ENCODE measurements around the gene GLTP. TPM values are rescaled to one million over a fixed set of nuclear protein-coding genes. Genes with fewer than 3 reads are reported as not detected.
A peak's percentile ranks its signal among the peaks of the same experiment; 100 is the strongest.

The GLTP gene
- total and polyA plus RNA-seq, 2 of the 4 experiments (the other 2 are of a cell fraction), result 34.4 to 58.4 TPM

- Histone ChIP-seq H3K9me1 (ENCODE audit: insufficient read depth, low read length) (peaks cover 3% of the 10 kb centered on the region; the same call in 1 of the 2 replicates), H2BK5ac (ENCODE audit: low read depth, low read length, poor library complexity, severe bottlenecking) (no peak overlapping the region), H4K8ac (ENCODE audit: low read depth in 2 of 2, low read length in 2 of 2) (no peak overlapping the region), H3K9ac (ENCODE audit: low read depth, low read length) (no peak overlapping the region), H2BK15ac (ENCODE audit: low read depth, low read length) (no peak overlapping the region), H3K27ac (ENCODE audit: insufficient read depth, low read length) (no peak overlapping the region), H3K4ac (ENCODE audit: low read depth, low read length) (no peak overlapping the region), H2BK20ac (ENCODE audit: low read depth, low read length) (no peak overlapping the region), H3K4me1 (ENCODE audit: control insufficient read depth, insufficient read depth, low read length) (no peaks in the 10 kb centered on the region), H3K56ac (ENCODE audit: extremely low read depth, insufficient read depth, low read length) (no peak overlapping the region), H4K91ac (ENCODE audit: insufficient read depth, low read depth, low read length) (no peak overlapping the region), H2AFZ (replicated peaks; ENCODE audit: low read length, poor library complexity) (no peak overlapping the region), H2AK5ac (ENCODE audit: low read depth, low read length) (no peak overlapping the region), H3K4me3 (ENCODE audit: insufficient read depth, low read depth, low read length) (no peak overlapping the region), H3K36me3 (ENCODE audit: control insufficient read depth, insufficient read depth, low read length) (no peaks in the 10 kb centered on the region), H3K79me1 (ENCODE audit: low read depth in 1 of 2, low read length in 2 of 2) (no peaks in the 10 kb centered on the region), H3K27me3 (ENCODE audit: control insufficient read depth, insufficient read depth, low read length) (no peaks in the 10 kb centered on the region), H3K4me2 (ENCODE audit: low read depth, low read length) (no peak overlapping the region), H3K18ac (ENCODE audit: low read depth, low read length) (no peak overlapping the region), H4K5ac (ENCODE audit: low read depth, low read length) (no peak overlapping the region), H3K23ac (ENCODE audit: low read depth, low read length) (no peak overlapping the region), H4K20me1 (ENCODE audit: insufficient read depth, low read length) (no peaks in the 10 kb centered on the region), H2BK120ac (ENCODE audit: low read depth, low read length) (no peak overlapping the region), H2AK9ac (replicated peaks; ENCODE audit: low read depth, low read length, poor library complexity) (no peak overlapping the region), H3K9me3 (ENCODE audit: control insufficient read depth, insufficient read depth, low read length) (no peaks in the 10 kb centered on the region), H3K14ac (replicated peaks; ENCODE audit: low read depth, low read length) (no peak overlapping the region)
- ATAC-seq (ENCODE audit: low read depth) (no peak), DNase-seq (no peak)
- no TSS peak for BruUV-seq (replicated peaks)
- ChIA-PET POLR2A (ENCODE audit: unreplicated experiment) (no interaction called here), CTCF (interaction anchor here (0.7 kb wide), 2 partner anchors 24 to 35 kb away, joined by 4 read pairs; no protein-coding TSS in a partner anchor)
- dilution Hi-C loops (cut with HindIII; ENCODE audit: low sequenced_read_pairs, unreplicated experiment), result no loop called here
- WGBS, 2 experiments (ENCODE audit: extremely low coverage in 2 of 2, insufficient read length in 1 of 2), result no CpG with 5 or more reads among the region's 5 CpGs
- TF ChIP-seq RCOR1 (IDR thresholded peaks at IDR 0.05; ENCODE audit: insufficient replicate concordance, low read length), result no peak
- 0 out of 2 replicates have a peak, but pooled peaks have one; percentile 8 for TF ChIP-seq CTCF (conservative IDR thresholded peaks at IDR 0.05; ENCODE audit: low read depth, low read length)
- no peak for TF ChIP-seq RFX5 (IDR thresholded peaks at IDR 0.05; ENCODE audit: low read depth, low read length)
- TF ChIP-seq CEBPB (IDR thresholded peaks at IDR 0.05; ENCODE audit: low read depth, low read length), result no peak
- no peak for TF ChIP-seq FOS (IDR thresholded peaks at IDR 0.05; ENCODE audit: low read depth, low read length)
- TF ChIP-seq CHD1 (IDR thresholded peaks at IDR 0.05; ENCODE audit: low read depth, low read length), result no peak
- no peak for TF ChIP-seq NFE2L2 (IDR thresholded peaks at IDR 0.05; ENCODE audit: low read depth, low read length)
- intact Hi-C loops (cut with micrococcal nuclease), result no loop called here
- in situ Hi-C loops (cut with MboI; ENCODE audit: low sequenced_read_pairs), result no loop called here
Observed at GRCh38 chr12:109811624-109811995, 68.7 kb downstream of the GLTP start.
